Colonic mucosa (tissue), 4 donors: ENCODE results near the gene SYNDIG1. TPM values are rescaled to one million over a fixed set of nuclear protein-coding genes. Genes with fewer than 3 reads are reported as not detected.

Source experiments
- DNase-seq: peaks from one replicate; pipeline ENCODE4 v3.0.0-alpha.2; 2020
- H3K27ac ChIP-seq: fragments of 200-600 bp; one replicate; pipeline ENCODE4 v1.8.0; 2021
- H3K27me3 ChIP-seq: fragments of 200-600 bp; one replicate; pipeline ENCODE4 v1.8.0; 2021
- H3K36me3 ChIP-seq: fragments of 200-600 bp; one replicate; pipeline ENCODE4 v1.8.0; 2021
- H3K4me1 ChIP-seq: fragments of 200-600 bp; one replicate; pipeline ENCODE4 v1.8.0; 2021; ENCODE audit warnings: mild to moderate bottlenecking
- H3K4me3 ChIP-seq: fragments of 200-600 bp; one replicate; pipeline ENCODE4 v1.8.0; 2021
- H3K9ac ChIP-seq, 2 donors: one replicate each; pipeline ENCODE4 v1.7.0; 2013; ENCODE audit warnings: control low read depth in 2 of 2, low read depth in 2 of 2, low read length in 2 of 2
- H3K9me3 ChIP-seq: fragments of 200-600 bp; one replicate; pipeline ENCODE4 v1.8.0; 2021
- CTCF ChIP-seq: fragments of 200-600 bp; IDR thresholded peaks from one replicate; pipeline ENCODE4 v1.8.0; 2022; ENCODE audit warnings: antibody characterized with exemption, mild to moderate bottlenecking
- intact Hi-C: fragments of 100-400 bp; cut with DNase I; formaldehyde crosslinking; loops from one replicate; pipeline ENCODE4 v1.14.1; 2022
- total RNA-seq, 2 donors: library from RNA; stranded (reverse); fragmentation: NEBNext Ultra II Directional in 1 of 2; extraction: Animal tissue kit (Norgen Biotek cat#: 25700) in 1 of 2; gene quantifications; one replicate each; pipeline ENCODE4 v1.2.1, GENCODE V29; 2021
- donor health status: healthy.
- donor health status: DM: no; HTN: no; CAD: no.
- donor health status: DM: no; HTN: no; CAD: no.

The SYNDIG1 gene
- total RNA-seq, 2 donors from 2014 or later: 0.10 to 0.19 TPM

- no peak overlapping the region for H3K9ac ChIP-seq
- H3K27me3 ChIP-seq: no peaks in the 10 kb centered on the region
- no peaks in the 10 kb centered on the region for H3K4me1 ChIP-seq
- intact Hi-C loops: no loop called here
- H3K9me3 ChIP-seq: no peaks in the 10 kb centered on the region
- DNase-seq: no peak
- no peak overlapping the region for H3K4me3 ChIP-seq
- no peaks in the 10 kb centered on the region for H3K36me3 ChIP-seq
- no peak overlapping the region for H3K27ac ChIP-seq
- no peak for TF ChIP-seq CTCF
These were observed 230.1 kb downstream of the SYNDIG1 start for GRCh38 chr20:24699321-24700165.

DNA sequence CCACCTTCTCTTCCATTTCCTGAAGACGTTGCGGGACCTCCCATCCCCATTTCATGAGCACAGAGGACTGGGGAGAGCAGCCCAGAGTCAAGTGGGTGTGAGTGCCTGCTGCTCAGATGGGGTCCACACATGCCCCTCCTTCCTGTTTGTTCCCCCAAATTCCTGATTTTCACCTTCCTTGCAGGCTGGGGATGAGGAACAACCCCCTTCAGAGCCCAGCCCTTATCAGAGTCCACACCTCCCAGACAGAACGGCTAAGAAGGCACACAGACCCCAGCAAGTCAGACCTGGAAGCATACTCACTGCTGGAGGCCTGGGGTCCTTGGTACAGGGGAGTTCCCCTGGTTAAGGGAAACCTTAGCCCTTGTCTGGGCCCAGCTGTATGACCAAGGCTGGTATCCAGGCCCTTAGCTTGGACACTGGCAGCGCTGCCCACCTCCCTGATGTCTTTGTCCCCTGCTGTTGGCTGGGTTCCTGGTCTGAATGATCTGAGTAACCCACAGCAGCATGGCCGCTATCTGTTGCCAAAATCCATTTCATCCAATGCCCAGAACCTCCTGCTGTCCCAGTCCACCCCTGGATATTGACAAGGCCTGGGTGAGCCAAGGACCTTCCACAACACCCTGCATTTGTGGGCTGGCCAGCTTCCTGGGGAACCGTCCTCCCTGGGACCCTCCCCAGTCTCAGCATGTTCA lies 230.9 kb downstream of the SYNDIG1 start:
- intact Hi-C loops: no loop called here
- H3K9me3 ChIP-seq: no peaks in the 10 kb centered on the region
- no peak for TF ChIP-seq CTCF
- no peak overlapping the region for H3K9ac ChIP-seq
- H3K27ac ChIP-seq: no peak overlapping the region
- DNase-seq: no peak
- no peaks in the 10 kb centered on the region for H3K36me3 ChIP-seq
- H3K4me3 ChIP-seq: no peak overlapping the region
- no peaks in the 10 kb centered on the region for H3K4me1 ChIP-seq
- no peaks in the 10 kb centered on the region for H3K27me3 ChIP-seq

DNA sequence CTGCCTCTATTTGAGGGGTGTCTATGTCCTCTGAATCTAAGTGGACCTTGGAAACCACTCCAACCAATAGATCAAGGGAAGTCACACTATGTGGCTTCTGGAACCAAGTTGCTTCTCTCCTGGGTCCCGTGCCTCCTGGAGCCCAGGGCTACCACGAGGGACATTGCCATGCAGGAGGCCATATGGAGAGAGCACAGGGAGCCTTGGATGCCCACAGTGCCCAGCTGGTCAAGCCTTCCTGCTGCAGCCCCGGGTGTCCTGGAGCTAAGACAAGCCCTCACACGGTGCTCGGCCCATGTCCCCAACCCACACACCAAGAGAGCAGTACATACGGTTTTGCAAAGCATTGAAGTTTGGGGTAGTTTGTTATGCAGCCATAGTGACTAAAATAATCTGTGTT lies 231.6 kb downstream of the SYNDIG1 start:
- intact Hi-C loops: no loop called here
- Histone ChIP-seq H3K36me3 (no peaks in the 10 kb centered on the region), H3K27ac (no peak overlapping the region), H3K9ac (no peak overlapping the region), H3K9me3 (no peaks in the 10 kb centered on the region), H3K4me1 (no peaks in the 10 kb centered on the region), H3K4me3 (no peak overlapping the region), H3K27me3 (no peaks in the 10 kb centered on the region)
- no peak for DNase-seq
- TF ChIP-seq CTCF: no peak

DNA sequence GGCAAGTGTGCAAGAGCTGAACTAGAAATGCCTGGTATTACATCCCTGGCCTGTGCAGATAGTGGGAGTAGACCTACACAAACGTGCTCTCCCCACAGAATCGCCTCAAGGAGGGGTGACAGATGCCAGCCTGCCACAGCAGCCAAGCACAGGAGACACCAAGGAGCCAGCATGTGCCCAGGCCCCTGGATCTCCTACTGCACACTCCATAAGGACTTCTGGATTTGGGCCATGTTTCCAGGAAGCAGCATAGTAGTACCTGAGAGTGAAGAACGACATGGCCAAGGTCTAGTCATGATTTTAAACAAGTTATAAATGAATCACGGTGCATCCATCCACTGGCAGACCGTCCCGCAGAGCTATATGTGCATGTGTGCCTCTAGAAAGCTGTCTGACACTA lies 232.2 kb downstream of the SYNDIG1 start:
- no peaks in the 10 kb centered on the region for H3K9me3 ChIP-seq
- TF ChIP-seq CTCF: no peak
- H3K4me1 ChIP-seq: no peaks in the 10 kb centered on the region
- no peak overlapping the region for H3K27ac ChIP-seq
- H3K27me3 ChIP-seq: no peaks in the 10 kb centered on the region
- intact Hi-C loops: no loop called here
- no peak for DNase-seq
- no peak overlapping the region for H3K9ac ChIP-seq
- H3K4me3 ChIP-seq: no peak overlapping the region
- H3K36me3 ChIP-seq: no peaks in the 10 kb centered on the region

DNA sequence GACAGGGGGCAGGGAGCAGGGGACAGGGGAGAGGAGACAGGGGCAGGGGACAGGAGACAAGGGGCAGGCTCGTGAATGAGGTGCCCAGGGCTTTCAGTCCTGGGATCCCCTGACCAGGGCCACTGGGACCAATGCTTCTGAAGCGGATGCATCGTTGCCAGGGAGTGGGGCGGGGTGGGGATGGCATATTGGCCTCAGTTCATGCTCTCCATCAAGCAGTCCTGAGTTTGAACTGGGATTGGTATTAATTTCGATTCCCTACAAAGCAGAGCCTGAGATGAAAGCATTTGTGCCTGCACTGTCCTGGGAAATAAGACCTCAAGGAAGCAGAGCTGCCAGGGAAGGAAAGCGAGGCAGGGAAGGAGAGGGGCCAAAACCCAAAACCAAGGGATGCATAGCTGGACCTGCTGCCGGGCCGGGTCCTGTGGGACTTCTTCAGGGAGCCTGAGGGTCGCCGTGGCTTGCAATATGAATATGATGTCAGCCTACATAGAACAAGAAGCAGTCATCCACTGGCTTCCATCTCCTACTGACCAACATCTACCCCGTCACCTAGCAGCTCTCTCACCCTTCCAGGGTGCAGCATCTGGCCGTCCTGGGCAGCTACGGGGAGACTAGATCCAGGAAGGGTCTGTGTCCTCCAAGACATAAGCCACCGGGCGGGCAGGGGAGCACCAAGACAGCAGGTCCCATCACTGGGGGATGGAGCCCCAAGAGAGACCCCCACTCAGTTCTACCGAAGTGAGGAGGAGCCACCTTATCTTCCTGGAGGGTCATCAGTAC lies 233.3 kb downstream of the SYNDIG1 start:
- no peak overlapping the region for H3K4me3 ChIP-seq
- no peak overlapping the region for H3K9ac ChIP-seq
- H3K36me3 ChIP-seq: no peaks in the 10 kb centered on the region
- no peaks in the 10 kb centered on the region for H3K27me3 ChIP-seq
- DNase-seq: no peak
- no peak overlapping the region for H3K27ac ChIP-seq
- no peak for TF ChIP-seq CTCF
- intact Hi-C loops: no loop called here
- H3K4me1 ChIP-seq: no peaks in the 10 kb centered on the region
- H3K9me3 ChIP-seq: no peaks in the 10 kb centered on the region
